C1 segment of cervical spinal cord (tissue), 14 donors: ENCODE measurements around the gene EPS15.

ENCODE experiments used
- DNase-seq, 14 donors: peaks; one replicate each; lab custom pipeline; 2025; lab: John Stamatoyannopoulos, UW

The EPS15 gene

DNA sequence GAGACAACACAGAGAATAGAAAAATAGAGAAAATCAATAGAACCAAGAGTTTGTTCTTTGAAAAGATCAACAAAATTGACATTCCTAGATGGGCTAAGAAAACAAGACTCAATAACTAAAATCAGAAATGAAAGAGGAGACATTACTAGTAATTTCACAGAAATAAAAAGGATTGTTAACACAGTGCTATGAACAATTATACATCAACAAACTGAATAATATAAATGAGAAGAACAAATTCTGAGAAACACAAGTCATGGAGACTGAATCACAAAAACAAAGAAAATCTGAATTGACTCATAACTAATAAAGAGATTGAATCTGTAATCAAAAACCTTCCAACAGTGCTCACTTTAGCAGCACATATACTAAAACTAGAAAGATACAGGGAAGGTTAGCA lies 137.1 kb downstream of the EPS15 start:
- DNase-seq, result no peak

DNA sequence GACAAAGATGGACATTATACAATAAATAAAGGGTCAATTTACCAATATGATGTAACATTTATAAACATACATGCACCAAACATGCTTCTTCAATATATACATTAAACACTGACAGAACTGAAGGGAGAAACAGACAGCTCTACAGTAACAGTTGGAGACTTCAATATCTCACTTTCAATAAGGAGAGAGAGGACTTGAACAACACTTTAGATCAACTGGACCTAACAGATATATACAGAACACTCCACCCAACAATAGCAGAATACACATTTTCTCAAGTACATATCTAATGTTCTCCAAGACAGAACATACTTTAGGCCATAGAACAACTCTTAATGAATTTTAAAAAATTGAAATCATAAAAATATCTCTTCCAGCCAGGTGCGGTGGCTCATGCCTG lies 138.1 kb downstream of the EPS15 start:
- no peak for DNase-seq

DNA sequence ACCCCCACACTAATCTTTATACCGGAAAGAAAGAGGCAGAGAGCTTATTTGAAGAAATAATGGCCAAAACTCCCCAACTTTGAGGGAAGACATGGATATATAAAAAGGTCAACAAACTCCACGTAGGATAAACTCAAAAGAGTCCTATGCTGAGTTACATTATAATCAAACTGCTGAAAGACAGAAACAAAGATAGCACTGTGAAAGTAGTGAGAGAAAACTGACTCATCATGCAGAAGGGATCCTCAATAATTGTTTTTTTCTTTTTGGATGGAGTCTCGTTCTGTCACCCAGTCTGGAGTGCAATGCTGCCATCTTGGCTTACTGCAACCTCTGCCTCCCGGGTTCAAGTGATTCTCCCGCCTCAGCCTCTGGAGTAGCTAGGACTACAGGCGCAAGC lies 140.2 kb downstream of the EPS15 start:
- no peak for DNase-seq

DNA sequence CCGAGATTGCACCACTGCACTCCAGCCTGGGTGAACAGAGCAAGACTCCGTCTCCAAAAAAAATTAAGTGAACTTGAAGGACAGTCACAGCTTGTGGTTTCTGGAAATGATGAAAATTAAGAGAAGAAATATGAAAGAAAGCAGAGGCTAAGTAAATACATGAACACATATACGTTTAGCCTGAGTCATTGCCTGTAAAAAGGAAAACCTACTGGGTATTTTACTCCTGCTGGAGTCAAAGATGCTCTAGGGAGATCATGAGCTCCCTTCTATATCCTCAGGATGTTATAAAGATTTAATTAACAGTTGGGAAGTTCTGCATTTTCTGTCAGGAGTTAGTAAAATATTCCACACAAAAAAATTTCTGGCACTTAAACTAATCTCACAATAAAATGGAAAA lies 145.2 kb downstream of the EPS15 start:
- DNase-seq, result no peak

DNA sequence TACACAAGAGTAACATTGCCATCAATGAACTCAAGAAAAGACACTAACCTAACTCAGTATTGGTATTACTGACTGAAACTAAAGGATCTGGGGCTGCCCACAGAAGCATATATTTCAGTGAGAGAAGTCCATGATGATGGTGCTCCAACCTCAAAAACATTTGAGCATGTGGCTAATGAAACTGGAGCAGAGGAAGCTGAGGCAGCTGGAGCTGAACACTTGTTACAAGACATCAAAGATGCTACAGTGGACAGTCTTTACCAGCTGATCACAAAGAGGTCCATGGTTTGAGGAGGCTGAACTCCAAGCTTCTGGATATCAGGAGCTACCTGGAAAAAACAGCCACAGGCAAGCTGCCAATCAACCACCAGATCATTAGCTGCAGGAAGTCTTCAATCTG lies 146.5 kb downstream of the EPS15 start:
- no peak for DNase-seq

DNA sequence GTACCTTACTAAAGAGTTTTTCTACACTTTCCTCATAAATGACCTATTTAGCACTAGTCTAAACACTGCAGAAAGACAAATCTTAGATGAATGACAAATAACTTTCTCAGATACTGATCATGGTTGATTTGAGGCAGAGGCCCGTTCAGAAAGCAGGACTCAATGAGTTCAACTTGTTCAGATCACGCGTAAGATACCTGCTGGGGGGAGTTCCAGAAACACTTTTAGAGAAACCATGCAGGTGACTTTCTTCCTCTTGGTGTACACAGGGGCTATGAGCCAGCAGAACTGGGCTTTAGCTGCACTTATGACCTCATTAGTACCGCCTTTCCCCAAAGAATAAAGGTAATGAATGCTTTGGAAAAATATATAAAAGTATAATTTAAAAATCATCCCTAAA lies 149.9 kb downstream of the EPS15 start:
- DNase-seq, result no peak

DNA sequence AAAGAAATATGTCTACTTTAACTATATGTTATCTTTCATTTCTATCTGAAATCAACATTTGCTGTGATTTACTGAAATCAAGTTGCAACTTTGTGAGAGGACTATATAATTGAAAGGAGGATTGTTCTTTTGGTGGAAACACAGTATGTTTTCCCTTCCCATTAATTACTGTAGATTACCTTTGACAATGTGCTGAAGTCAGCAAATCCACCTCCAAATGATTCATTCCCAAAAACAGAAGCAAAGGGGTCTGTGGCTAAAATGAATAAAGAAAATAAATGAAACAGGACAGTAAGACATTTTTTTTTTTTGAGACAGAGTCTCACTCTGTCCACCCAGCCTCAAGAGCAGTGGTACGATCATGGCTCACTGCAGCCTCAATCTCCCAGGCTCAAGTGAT lies 153.3 kb downstream of the EPS15 start:
- no peak for DNase-seq

DNA sequence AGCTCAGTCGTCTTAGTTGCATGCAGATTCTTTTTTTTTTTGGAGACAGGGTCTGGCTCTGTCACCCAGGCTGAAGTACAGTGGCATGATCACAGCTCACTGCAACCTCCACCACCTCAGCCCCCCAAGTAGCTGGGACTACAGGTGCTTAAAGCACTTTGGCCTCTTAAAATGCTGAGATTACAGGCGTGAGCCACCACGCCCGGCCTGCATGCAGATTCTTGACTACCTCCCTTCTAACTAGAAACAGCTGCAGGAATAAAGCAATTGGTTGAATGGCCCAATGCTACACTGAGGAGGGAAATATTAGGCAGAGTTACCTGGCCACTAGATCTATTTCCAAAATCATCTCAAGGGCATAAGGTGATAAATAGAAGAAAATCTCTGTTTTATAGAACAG lies 159.2 kb downstream of the EPS15 start:
- no peak for DNase-seq

DNA sequence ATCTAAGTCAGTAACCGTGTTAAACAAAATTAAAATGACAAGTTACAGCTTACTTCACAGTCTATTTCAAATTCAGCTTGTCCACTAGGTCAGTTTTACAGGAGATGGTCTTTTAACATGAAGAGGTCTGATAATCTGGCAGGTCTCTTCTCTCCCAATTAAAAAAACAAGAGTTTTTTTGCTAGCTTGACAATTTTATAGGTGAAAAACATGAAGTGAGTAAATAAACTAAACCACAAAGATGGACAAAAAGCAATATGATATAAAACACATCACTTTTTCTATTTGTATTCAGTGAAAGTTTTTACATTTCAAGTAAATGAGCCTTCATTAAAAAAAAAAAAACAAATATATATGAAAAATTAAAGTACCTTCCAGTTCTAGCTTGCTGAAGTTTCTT lies 163.7 kb downstream of the EPS15 start:
- no peak for DNase-seq

DNA sequence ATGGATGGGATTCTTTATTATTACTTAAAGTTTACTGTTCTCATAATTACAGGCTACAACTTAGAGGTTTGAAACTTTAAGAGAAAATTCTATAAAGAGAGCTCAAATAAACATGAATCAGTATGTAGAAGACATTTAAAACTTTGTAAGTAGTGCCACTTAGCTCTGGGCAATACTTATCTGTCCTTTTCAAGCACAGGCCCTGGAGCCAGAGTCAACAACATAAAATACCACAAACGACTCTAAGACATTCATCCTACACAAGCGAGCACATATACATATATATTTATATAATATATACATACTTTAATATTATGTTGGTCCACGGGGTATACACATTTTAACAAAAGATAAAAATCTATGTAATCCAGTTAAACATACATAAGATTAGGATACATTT lies 164.7 kb downstream of the EPS15 start:
- DNase-seq, result no peak

DNA sequence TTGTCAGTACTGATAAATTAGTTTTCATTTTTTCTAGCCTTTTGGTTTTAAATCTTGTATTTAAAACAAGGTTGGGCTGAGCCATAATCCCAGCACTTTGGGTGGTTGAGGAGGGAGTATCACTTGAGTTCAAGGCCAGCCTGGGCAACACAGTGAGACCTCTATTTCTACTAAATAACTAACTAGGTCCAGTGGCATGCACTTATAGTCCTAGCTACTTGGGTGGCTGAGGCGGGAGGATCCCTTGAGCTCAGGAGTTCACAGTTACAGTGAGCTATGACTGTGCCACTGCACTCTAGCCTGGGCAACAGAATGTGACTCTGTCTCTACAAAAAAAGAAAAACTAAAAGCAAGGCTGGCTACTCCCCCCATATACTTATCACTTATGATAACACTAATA lies 167.2 kb downstream of the EPS15 start:
- DNase-seq, result no peak

DNA sequence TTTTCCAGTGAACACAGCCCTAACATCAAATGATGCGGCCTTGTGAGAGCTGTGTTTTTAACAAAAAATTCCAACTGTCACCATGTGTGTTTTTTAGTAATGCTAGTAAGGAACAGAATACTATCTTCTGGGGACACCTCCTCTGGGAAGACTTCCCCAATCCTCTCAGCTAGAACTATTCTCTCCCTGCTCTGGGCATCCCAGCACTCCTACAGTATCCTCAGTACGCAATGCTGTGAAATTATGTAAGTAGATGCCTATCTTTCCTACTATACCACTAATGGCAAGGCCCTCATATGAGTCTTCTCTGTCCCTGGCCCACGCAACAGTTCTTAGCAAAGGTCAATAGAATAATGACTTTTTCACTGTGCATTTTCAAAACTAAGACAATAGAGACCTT lies 169.2 kb downstream of the EPS15 start:
- DNase-seq, result no peak

DNA sequence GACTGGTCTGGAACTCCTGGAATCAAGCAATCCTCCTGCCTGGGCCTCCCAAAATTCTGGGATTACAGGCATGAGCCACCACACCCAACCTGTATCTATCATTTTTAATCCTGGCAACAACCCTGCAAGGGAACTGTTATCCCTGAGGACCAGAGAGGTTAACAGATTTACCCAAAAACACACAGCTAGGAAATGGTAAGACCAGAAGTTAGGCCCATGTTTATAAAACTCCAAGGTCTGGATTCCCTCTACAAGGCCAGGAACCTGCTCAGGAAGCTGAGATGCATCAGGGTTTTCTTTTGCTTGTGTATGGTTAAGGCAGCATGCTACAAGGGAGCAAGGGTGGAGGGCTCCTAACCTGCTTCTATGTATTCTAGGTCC lies 170.9 kb downstream of the EPS15 start:
- DNase-seq, result no peak

DNA sequence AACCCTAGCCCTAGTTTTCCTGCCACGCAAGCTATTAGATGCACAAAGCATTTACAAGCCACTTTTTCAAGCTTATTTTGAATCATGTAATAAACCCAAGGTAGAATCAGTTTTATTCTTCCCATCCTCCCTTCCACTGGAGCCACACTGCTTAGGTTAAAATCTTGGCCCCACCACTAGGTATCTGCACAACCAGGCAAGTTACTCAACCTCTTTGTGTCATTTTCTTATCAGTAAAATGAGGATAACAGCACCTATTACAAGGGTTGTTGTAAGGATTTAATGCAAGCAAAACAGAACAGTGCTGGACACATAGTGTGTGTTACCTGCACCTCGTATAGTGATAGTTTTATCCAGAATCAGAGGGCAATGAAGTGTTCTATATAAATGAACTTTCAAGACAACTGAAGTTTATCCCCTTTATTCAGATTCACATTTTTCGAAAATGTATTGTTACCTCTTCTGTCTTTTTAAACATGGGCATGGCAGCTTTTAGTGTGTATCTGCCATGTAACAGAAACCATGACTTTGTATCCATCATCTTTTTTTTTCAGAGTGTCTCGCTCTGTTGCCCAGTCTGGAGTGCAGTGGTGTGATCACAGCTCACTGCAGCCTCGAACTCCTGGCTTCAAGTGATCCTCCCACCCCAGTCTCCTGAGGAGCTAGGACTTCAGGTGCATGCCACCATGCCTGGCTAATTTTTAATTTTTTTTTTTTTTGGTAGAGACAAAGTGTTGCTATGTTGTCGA lies 171.5 kb downstream of the EPS15 start:
- DNase-seq, result no peak

DNA sequence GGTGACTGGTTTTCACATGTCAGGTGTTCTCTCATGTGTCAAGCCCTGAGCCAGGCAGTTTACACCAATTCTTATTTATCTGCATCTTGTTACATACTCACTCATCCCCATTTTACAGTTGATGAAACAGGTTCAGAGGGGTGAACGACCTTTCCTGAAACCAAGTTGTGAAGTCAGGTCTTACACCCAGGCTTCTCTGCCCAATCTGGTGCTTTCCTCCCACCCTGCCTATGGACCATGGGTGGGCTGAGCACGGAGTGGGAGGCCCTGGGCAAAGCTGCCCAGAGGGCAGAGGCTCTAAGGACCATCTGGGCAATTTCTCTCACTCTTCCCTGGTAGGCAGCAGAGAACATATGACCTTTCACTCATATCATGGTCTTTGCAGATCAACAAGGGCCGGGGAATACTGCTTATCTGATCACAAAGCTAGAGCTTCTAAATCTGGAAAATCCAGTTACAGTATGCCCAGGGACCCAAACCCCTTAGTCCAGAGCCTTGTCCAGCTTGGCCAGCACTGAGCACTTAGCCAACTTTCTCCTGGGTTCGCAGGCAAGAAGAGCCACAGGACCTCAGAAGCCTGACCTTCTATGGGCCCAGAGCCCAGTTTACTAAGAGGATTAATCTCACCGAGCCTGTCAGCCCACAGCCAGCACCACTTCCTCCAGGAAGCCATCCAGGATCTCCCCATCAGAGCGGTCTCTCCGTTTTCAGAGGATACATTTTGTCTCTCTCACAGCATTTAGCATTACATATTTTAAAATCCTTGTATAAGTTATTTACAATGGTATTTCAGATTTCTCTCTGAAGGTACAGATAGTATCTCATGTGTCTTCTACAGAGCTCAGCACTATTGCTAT lies 172.8 kb downstream of the EPS15 start:
- no peak for DNase-seq

DNA sequence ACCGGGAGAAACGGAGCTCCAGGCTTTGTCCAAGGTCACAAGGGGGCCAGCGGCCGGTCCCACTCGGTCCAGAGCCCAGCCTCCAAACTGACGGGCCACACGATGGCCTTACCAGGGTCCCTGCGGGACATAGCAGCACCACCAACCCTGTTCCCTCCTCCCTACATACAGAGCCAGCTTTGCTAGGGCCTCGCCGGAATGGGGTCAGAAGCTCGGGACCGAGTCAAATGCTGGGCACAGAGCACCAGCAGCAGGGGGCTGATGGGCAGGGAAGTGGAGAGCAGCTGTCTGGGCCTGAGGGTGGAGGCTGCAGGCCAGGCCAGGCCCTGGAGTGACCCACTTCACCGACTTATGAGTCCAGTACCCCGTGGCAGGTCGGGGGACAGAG lies 173.8 kb downstream of the EPS15 start:
- no peak for DNase-seq

DNA sequence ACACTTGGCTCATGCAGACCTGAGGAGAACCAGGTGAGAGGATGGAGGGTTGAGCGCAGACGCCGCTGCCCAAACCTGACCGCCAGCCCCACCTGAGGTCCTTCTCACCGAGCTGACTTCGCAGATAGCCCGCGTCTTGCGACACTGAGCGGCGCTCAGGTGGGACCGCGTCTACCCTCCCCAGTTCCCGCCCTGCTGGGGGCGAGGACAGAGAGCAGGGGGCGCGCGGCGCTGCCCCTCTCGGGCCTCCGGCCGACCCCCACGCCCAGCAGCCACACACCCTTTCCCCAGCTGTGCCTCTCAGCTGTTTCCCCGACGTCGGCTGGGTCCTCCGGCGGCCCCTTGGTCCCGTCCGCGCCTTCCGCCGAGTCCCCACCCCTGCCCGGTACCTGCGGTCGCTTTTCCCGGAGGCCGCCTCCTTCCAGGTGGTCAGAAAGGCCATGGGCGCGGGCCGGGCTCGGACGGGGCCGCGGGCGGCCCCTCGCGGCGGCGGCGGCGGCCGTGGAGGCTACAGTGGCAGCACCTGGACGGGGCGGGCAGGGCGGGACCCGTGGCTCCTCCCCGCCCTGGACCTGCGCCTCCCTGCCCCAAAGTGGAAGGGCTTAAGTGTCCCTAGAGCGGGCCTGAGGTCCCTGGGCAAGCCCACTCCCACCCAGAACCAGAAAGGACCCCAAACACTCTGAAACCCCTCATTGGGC lies 174.3 kb downstream of the EPS15 start:
- no peak for DNase-seq

DNA sequence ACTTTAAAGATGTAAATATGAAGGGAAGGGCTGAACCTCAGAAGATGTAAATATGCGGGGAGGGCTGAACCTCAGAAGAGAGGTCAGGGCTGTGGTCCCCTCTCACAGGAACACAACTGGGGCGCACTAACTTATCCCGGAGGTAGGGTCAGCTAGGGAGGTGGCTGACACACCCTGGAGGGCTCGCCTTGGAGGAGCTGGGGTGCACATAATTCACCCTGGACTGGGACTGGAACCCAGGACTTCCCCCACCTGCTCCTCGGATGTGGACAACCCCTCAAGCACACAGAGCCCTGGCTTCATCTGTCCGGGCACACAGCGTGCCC lies 174.8 kb downstream of the EPS15 start:
- no peak for DNase-seq

DNA sequence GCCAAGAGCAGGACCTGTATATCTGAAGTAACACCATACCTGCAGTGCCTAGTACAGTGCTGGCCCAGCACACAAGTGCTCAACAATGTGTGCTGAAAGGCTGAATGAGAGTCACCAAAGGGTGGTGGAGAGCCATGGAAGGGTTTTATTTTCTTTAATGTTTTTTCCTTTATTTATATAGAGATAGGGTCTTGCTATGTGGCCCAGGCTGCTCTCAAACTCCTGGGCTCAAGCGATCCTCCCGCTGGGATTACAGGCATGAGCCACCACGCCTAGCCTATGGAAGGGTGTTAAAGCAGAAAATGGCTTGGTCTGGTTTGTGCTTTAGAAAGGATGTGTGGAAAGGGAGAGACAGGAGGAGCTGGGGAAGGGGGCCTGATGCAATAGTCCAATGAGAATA lies 175.4 kb downstream of the EPS15 start:
- no peak for DNase-seq

DNA sequence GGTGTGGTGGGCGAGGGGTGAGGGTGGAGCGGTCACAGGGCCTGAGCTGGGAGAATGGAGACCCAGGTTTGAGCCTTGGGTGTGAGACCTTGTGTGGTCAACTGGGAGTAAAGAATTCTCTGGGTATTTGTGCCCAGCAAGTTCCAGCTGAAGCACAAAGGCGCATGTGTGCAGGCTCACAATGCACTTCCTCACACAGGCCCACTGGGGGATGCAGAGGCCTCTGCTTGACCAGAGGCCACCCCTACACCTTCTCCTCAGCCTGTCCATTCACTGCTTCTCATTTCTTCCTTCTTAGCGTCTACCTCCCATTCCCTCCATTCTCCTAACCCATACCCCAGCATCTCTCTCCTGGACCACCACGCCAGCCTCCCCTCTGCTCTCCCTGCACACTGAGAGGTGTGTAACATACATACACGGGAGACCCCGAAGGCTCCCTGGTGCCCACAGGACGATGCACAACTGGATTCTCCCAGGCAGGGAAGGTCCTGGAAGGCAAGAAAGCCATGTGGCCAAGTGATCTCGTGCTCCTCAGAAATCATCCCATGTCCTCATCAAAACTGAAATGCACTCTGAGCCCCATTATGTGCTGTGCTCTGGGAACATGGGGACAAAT lies 176.4 kb downstream of the EPS15 start:
- DNase-seq, result no peak

DNA sequence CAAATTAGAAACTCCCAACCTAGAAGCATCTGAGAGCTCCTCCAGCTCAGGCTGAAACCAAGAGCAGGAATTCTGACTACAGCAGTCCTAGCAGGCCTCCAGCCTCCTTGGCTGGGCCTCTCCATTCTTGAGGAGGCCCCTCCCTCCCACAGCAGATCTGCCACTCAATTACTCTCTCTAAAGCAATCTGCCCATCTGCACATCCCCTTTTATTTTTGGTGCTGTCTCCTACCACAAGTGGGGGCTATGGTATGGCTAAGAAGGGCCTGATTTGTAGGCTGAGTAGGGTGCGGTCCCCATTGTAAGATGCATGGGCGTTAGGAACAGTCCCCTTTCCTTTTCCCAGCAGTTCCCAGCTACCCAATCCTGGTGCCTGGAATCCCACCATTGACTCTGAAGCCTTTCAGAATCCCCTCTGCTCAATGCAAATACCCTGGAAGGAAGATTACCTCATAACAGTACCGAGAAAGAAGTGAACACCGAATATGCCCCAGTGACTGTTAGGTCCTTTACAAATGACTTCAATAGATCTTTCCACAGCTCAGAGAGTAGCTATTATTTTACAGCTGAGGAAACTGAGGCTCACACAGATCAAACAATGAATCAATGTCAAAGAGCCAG lies 177.1 kb downstream of the EPS15 start:
- no peak for DNase-seq

DNA sequence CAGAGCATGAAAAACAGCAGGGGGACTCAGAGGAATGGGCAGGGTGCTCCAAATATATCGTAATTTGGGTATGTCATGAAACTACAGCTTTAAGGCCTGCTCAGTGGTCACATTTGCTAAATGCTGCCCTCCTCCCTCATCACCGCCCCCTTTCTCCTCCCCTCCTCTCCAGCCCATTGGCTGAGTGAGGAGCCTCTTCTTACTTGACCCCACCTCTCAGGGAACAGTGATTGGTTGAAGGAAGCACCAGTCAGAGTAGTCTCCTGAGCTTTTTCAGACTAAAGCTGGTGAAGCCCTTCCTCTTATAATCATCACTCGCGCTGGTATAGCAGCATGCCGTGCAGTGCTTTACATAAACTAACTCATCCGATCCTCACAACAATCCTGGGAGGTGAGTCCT lies 178.7 kb downstream of the EPS15 start:
- DNase-seq, result no peak
